ENCODE results near the gene FDX2.
A peak's percentile ranks its signal among the peaks of the same experiment; 100 is the strongest.

Gene FDX2

DNA sequence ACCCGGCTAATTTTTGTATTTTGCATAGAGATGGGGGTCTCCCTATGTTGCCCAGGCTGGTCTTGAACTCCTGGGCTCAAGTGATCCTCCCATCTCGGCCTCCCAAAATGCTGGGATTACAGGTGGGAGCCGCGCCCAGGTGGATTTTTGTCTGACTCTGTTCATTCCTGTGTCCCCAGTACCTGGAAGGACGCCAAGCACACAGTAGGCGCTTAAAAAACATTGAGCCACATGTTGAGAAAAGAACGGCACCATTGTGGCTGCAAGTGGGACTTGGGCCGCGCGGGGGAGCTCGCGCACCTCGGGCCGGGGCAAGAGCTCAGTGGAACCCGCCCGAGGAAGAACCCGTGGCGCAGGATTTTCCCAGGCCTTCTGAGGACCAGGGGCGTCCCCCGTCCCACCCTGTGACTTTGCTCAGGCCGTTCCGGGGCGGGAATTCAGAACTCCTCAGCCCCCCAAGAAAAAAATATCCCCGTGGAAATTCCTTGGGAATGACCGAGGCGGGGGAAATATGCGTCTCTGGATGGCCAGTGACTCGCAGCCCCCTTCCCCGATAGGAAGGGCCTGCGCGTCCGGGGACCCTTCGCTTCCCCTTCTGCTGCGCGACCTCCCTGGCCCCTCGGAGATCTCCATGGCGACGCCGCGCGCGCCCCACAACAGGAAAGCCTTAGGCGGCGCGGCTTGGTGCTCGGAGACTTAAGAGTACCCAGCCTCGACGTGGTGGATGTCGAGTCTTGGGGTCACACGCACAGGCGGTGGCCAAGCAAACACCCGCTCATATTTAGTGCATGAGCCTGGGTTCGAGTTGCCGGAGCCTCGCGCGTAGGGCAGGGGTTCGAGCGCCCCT lies 46.3 kb downstream of the FDX2 start:
- Mint-ChIP-seq H3K9me3 (no peaks in the 10 kb centered on the region), H3K4me3 (peak overlapping the region; percentile 90), H3K4me1 (ENCODE audit: low read depth) (peaks cover 19% of the 10 kb centered on the region), H3K27ac (peak overlapping the region; percentile 90), H3K27me3 (ENCODE audit: low read depth) (no peaks in the 10 kb centered on the region), H3K36me3 (ENCODE audit: low read depth) (peaks cover 7% of the 10 kb centered on the region)

DNA sequence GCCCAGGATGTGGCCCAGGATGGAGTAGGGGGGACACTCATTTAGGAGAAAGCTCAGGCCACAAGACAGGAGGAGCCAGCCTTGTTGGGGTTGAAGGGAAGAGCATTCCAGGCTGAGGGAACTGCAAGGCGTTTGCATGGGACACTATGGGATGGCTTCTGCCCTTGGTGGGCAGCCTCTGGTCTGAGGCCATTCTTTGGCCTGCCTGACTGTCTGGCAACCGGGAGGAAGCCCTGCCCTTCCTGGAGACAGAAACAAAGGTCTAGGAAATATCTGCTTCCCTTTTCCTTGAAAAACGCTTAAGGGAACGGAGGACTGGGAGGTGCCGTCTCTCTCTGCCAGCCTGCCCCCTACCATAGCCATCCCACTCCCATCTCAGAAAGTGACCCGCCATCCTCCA lies 47.7 kb downstream of the FDX2 start:
- Mint-ChIP-seq H3K36me3 (ENCODE audit: low read depth) (peaks cover 3% of the 10 kb centered on the region), H3K27ac (no peak overlapping the region), H3K27me3 (ENCODE audit: low read depth) (no peaks in the 10 kb centered on the region), H3K9me3 (no peaks in the 10 kb centered on the region), H3K4me3 (no peak overlapping the region), H3K4me1 (ENCODE audit: low read depth) (peaks cover 16% of the 10 kb centered on the region)

DNA sequence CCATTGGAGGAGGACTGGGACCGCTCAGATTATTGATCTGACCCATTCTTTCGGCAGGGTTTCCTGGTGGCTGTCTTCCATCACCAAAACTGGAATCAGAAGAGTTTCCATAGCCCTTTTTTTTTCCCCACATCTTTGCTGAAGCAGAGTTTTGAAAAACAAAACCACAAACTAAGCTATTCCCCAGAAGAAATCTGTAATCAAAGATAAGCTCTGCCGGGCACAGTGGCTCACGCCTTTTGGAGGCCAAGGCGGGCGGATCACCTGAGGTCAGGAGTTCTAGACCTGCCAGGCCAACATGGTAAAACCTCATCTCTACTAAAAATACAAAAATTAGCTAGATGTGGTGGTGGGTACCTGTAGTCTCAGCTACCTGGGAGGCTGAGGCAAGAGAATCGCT lies 49.1 kb downstream of the FDX2 start:
- no peaks in the 10 kb centered on the region for H3K27me3 Mint-ChIP-seq (ENCODE audit: low read depth)
- no peak overlapping the region for H3K4me3 Mint-ChIP-seq
- H3K4me1 Mint-ChIP-seq (ENCODE audit: low read depth) = peaks cover 11% of the 10 kb centered on the region
- H3K9me3 Mint-ChIP-seq = no peaks in the 10 kb centered on the region
- H3K27ac Mint-ChIP-seq = no peak overlapping the region
- peaks cover 3% of the 10 kb centered on the region for H3K36me3 Mint-ChIP-seq (ENCODE audit: low read depth)

- no peaks in the 10 kb centered on the region for H3K9me3 Mint-ChIP-seq
- peaks cover 17% of the 10 kb centered on the region for H3K4me1 Mint-ChIP-seq (ENCODE audit: low read depth)
- no peak overlapping the region for H3K27ac Mint-ChIP-seq
- H3K4me3 Mint-ChIP-seq = no peak overlapping the region
- peaks cover 5% of the 10 kb centered on the region for H3K36me3 Mint-ChIP-seq (ENCODE audit: low read depth)
- H3K27me3 Mint-ChIP-seq (ENCODE audit: low read depth) = no peaks in the 10 kb centered on the region
Measured at GRCh38 chr19:10262771-10263170, 53.0 kb downstream of the FDX2 start.

DNA sequence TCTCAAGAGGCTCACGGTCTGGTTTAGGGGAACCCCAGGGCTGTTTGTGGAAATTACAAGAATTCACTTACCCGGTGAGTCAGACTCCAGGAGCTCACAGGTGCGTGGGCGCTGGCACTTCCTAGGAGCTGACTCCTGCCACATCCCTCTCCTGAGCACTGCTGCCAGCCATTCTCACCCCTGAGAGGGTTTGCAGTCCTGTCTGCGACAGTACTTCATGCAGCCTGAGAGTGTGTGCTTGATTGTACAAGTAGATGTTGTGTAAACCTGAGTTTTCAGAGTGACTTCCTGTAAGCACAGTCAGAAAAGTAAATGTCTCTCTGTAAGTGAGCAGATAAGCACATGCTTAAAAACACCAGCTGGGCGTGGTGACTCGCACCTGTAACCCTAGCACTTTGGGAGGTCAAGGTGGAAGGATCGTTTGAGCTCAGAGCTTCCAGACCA lies 55.7 kb downstream of the FDX2 start:
- no peaks in the 10 kb centered on the region for H3K9me3 Mint-ChIP-seq
- peak overlapping the region; percentile 89 for H3K27ac Mint-ChIP-seq
- H3K4me3 Mint-ChIP-seq = peak overlapping the region; percentile 60
- peaks cover 17% of the 10 kb centered on the region for H3K4me1 Mint-ChIP-seq (ENCODE audit: low read depth)
- no peaks in the 10 kb centered on the region for H3K27me3 Mint-ChIP-seq (ENCODE audit: low read depth)
- peaks cover 16% of the 10 kb centered on the region for H3K36me3 Mint-ChIP-seq (ENCODE audit: low read depth)
